HEK293T (cell line): ENCODE results near the gene IZUMO1.
"Not testable (repeated sequence)": the region's sequence is repeated elsewhere in the genome, so short reads cannot be mapped to it uniquely, and the experiment has no call there.

Experiments used
- CTCF ChIA-PET: fragments of 350-600 bp; formaldehyde crosslinking; extraction: SDS; loops from one replicate; lab custom pipeline; 2021; ENCODE audit warnings: antibody characterized with exemption, inconsistent platforms; lab: Yijun Ruan, JAX
- POLR2A ChIA-PET: fragments of 350-600 bp; formaldehyde crosslinking; extraction: SDS; loops from one replicate; lab custom pipeline; 2020; ENCODE audit warnings: antibody characterized with exemption, inconsistent platforms; lab: Yijun Ruan, JAX
- DNase-seq: peaks from one replicate; pipeline ENCODE4 v3.0.0; 2012; ENCODE audit warnings: mixed read lengths; ENCODE audit errors: extremely low spot score
- ARNT ChIP-seq: fragments of 450-650 bp; IDR thresholded peaks from 2 replicates; pipeline ENCODE4 v1.6.1; 2017; ENCODE audit warnings: mild to moderate bottlenecking
- BHLHE40 ChIP-seq: fragments of 450-650 bp; IDR thresholded peaks from 2 replicates; pipeline ENCODE4 v1.6.1; 2016; ENCODE audit warnings: mild to moderate bottlenecking, moderate library complexity, borderline replicate concordance
- CTBP1 ChIP-seq: fragments of 450-650 bp; IDR thresholded peaks from 2 replicates; pipeline ENCODE4 v1.6.1; 2016; ENCODE audit warnings: borderline replicate concordance
- ELF4 ChIP-seq: fragments of 450-650 bp; IDR thresholded peaks from 2 replicates; pipeline ENCODE4 v1.6.1; 2017; ENCODE audit warnings: antibody characterized with exemption
- FOXA1 ChIP-seq: fragments of 450-650 bp; IDR thresholded peaks from 2 replicates; pipeline ENCODE4 v1.6.1; 2016; ENCODE audit warnings: mild to moderate bottlenecking
- FOXK2 ChIP-seq: fragments of 450-650 bp; IDR thresholded peaks from 2 replicates; pipeline ENCODE4 v1.6.1; 2016; ENCODE audit warnings: mild to moderate bottlenecking
- FOXM1 ChIP-seq: fragments of 450-650 bp; IDR thresholded peaks from 2 replicates; pipeline ENCODE4 v1.6.1; 2017; ENCODE audit warnings: mild to moderate bottlenecking, borderline replicate concordance
- HDGF ChIP-seq: fragments of 450-650 bp; IDR thresholded peaks from 2 replicates; pipeline ENCODE4 v1.6.1; 2017; ENCODE audit warnings: antibody characterized with exemption, borderline replicate concordance
- LEF1 ChIP-seq: fragments of 450-650 bp; IDR thresholded peaks from 2 replicates; pipeline ENCODE4 v1.6.1; 2017; ENCODE audit warnings: mild to moderate bottlenecking, borderline replicate concordance
- NFRKB ChIP-seq: fragments of 450-650 bp; IDR thresholded peaks from 2 replicates; pipeline ENCODE4 v1.6.1; 2016; ENCODE audit warnings: mild to moderate bottlenecking, moderate library complexity
- PKNOX1 ChIP-seq: fragments of 450-650 bp; IDR thresholded peaks from 2 replicates; pipeline ENCODE4 v1.6.1; 2016
- SP1 ChIP-seq: fragments of 450-650 bp; IDR thresholded peaks from 2 replicates; pipeline ENCODE4 v1.6.1; 2017
- SUZ12 ChIP-seq: fragments of 450-650 bp; IDR thresholded peaks from 2 replicates; pipeline ENCODE4 v1.6.1; 2016; ENCODE audit warnings: mild to moderate bottlenecking
- TARDBP ChIP-seq: fragments of 450-650 bp; IDR thresholded peaks from 2 replicates; pipeline ENCODE4 v1.6.1; 2016
- ZNF384 ChIP-seq: fragments of 450-650 bp; IDR thresholded peaks from 2 replicates; pipeline ENCODE4 v1.6.1; 2016

IZUMO1 gene

DNA sequence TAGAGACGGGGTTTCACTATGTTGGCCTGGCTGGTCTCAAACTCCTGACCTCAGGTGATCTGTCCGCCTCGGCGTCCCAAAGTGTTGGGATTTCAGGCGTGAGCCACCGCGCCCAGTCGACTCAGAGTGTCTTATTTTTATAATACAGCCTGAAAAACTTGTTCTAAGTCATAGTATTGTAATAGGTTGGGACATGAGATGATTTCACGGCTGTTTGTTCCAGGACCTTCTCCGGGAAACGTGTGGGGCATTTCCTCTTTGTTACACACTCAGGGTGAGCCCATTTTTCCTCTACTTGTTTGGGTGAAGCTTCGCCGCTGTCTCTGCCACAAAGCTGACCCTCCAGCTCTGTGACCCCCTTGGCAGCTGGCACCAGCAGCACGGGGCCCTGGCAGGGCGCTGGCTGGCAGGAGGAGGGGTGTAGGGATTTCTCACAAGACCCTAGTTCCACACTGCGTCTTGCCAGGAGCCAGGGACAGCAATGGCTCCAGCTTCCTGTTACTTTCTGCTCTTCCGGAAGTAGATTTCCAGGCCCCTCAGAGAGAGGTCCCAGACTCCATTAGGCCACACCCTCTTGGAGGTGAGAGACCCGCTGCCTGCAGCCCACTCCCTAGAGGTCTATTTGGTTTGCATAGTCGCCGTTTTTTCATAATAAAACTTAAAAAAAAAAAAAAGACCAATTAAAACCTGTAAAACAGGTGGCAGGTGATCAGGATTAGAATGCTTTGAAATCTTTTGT, 24.2 kb upstream of the IZUMO1 start:
- ChIA-PET POLR2A (no interaction called here), CTCF (no interaction called here)
- DNase-seq, result no peak
- TF ChIP-seq FOXM1, result no peak
- TF ChIP-seq SP1, result no peak
- no peak for TF ChIP-seq ELF4
- no peak for TF ChIP-seq BHLHE40
- TF ChIP-seq HDGF, result no peak
- TF ChIP-seq NFRKB, result no peak
- no peak for TF ChIP-seq ARNT
- TF ChIP-seq PKNOX1, result no peak
- TF ChIP-seq FOXK2, result no peak
- no peak for TF ChIP-seq LEF1
- TF ChIP-seq ZNF384, result no peak
- TF ChIP-seq FOXA1, result no peak
- no peak for TF ChIP-seq CTBP1
- TF ChIP-seq TARDBP, result no peak
- no peak for TF ChIP-seq SUZ12

DNA sequence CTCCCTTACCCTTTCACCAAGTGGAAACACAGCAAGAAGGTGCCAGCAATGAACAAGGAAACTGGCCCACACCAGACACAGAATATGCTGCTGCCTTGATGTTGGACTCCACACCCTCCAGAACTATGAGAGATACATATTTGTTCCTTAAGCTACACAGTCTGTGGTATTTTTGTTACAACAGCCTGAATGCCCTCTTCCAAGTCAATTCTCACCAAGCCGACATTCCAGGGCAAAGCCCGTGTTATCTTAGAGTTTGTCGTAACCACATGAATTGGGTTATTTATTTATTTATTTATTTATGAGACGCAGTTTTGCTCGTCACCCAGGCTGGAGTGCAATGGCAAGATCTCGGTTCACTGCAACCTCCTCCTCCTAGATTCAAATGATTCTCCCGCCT, 23.6 kb upstream of the IZUMO1 start:
- DNase-seq, result no peak
- ChIA-PET CTCF (no interaction called here), POLR2A (no interaction called here)
- no peak for TF ChIP-seq ARNT
- no peak for TF ChIP-seq ZNF384
- TF ChIP-seq ELF4, result no peak
- no peak for TF ChIP-seq FOXM1
- TF ChIP-seq HDGF, result no peak

GRCh38 chr19:48768994-48769713, 22.4 kb upstream of the IZUMO1 start:
- POLR2A ChIA-PET, result no interaction called here
- no peak for DNase-seq

DNA sequence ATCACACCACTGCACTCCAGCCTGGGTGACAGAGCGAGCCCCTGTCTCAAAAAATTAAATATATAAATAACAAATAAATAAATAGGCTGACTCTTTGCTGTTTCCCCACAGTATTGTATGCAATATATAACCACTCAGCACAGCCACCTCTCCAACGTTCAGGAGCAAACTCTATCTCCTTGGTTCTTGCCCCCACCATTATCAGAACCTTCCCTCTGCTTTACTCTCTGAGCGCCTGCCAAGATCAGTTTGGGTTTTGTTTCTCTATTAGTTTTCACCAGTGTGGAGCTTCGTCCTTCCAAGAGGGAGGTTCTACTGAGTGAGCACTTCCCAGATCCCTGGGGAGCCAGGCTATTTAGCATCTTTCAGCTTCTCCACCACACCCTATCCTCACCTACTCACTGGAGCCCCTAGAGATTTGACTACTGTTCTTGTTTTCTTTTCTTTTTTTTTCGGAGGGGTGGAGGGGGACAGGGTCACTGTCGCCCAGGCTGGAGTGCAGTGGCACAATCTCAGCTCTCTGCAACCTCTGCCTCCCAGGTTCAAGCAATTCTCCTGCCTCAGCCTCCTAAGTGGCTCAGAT, 21.6 kb upstream of the IZUMO1 start:
- CTCF ChIA-PET, result interaction anchor here (0.6 to 0.8 kb wide), 2 partner anchors 12 to 13 kb away, joined by 3 to 5 read pairs; no protein-coding TSS in a partner anchor
- POLR2A ChIA-PET, DNase-seq: not testable (repeated sequence)

More at GRCh38 chr19:48768994-48769713, 22.4 kb upstream of the IZUMO1 start:
- CTCF ChIA-PET, result no interaction called here
- no peak for TF ChIP-seq FOXK2
- no peak for TF ChIP-seq ZNF384
- no peak for TF ChIP-seq LEF1
- TF ChIP-seq PKNOX1, result no peak
- TF ChIP-seq FOXM1, result no peak
- TF ChIP-seq BHLHE40, result no peak
- no peak for TF ChIP-seq HDGF
- TF ChIP-seq FOXA1, result no peak
- no peak for TF ChIP-seq SUZ12

- POLR2A ChIA-PET, DNase-seq: not testable (repeated sequence)
- CTCF ChIA-PET, result interaction anchor here (0.9 kb wide), 1 partner anchor 63 kb away, joined by 3 read pairs; no protein-coding TSS in a partner anchor
Measured at GRCh38 chr19:48765816-48766215, 19.1 kb upstream of the IZUMO1 start.

GRCh38 chr19:48760504-48761205, 13.9 kb upstream of the IZUMO1 start:
- CTCF ChIA-PET, result no interaction called here
- POLR2A ChIA-PET, result no interaction called here
- no peak for DNase-seq
- TF ChIP-seq SP1, result no peak
- TF ChIP-seq FOXA1, result no peak
- no peak for TF ChIP-seq BHLHE40
- no peak for TF ChIP-seq NFRKB
- TF ChIP-seq SUZ12, result no peak
- no peak for TF ChIP-seq ZNF384
- no peak for TF ChIP-seq ARNT
- no peak for TF ChIP-seq LEF1

- POLR2A ChIA-PET, result interaction anchor here (0.6 kb wide), 1 partner anchor 11 kb away, joined by 3 read pairs; the partner anchor contains the start of gene IZUMO1
Measured at GRCh38 chr19:48757741-48758144, 11.0 kb upstream of the IZUMO1 start.

More at GRCh38 chr19:48757741-48758144, 11.0 kb upstream of the IZUMO1 start:
- DNase-seq, result no peak
- CTCF ChIA-PET, result no interaction called here
- no peak for TF ChIP-seq NFRKB
- TF ChIP-seq CTBP1, result no peak
- TF ChIP-seq HDGF, result no peak
- TF ChIP-seq BHLHE40, result no peak
- no peak for TF ChIP-seq SP1
- TF ChIP-seq ARNT, result no peak
- no peak for TF ChIP-seq SUZ12
- no peak for TF ChIP-seq ELF4
